GM23338 (cell line): ENCODE results near the gene MIPEP.

Experiments used
- CTCF ChIP-seq, 2 experiments: fragments of 200-600 bp in 1 of 2; sonication (generic) in 1 of 2; conservative IDR thresholded peaks; 2 replicates each; pipeline versions ENCODE4 v1.5.1 to v1.6.1; 2016 to 2017; ENCODE audit warnings: antibody characterized with exemption in 2 of 2, low read depth in 2 of 2, mild to moderate bottlenecking in 2 of 2, moderate library complexity in 1 of 2
- EZH2 ChIP-seq: fragments of 200-600 bp; sonication (generic); IDR thresholded peaks from one replicate; pipeline ENCODE4 v1.8.0; 2017; ENCODE audit warnings: antibody characterized with exemption, mild to moderate bottlenecking, low read depth; ENCODE audit not compliant: unreplicated experiment
- REST ChIP-seq: IDR thresholded peaks from one replicate; pipeline ENCODE4 v1.6.1; 2018; ENCODE audit warnings: antibody characterized with exemption; ENCODE audit not compliant: unreplicated experiment

- TF ChIP-seq REST (no peak), CTCF (conservative IDR thresholded peaks at IDR 0.05; ENCODE audit: low read depth in 2 of 2) (no peak), EZH2 (no peak)
These were observed 204.6 kb downstream of the MIPEP start for GRCh38 chr13:23684647-23685046.
